SK-N-SH (cell line): ENCODE results near the gene ARHGAP10. TPM values are rescaled to one million over a fixed set of nuclear protein-coding genes. Genes with fewer than 3 reads are reported as not detected.

ENCODE experiments used
- CTCF ChIA-PET: fragments of 300-600, 350-600 bp; formaldehyde crosslinking; extraction: SDS; loops from one replicate; lab custom pipeline; 2021; lab: Yijun Ruan, JAX
- POLR2A ChIA-PET: fragments of 350-600 bp; sonication (Branson Sonifier 250); formaldehyde crosslinking; extraction: SDS; loops from one replicate; lab custom pipeline; 2020; ENCODE audit warnings: antibody characterized with exemption, inconsistent platforms; lab: Yijun Ruan, JAX
- DNase-seq: peaks from one replicate; pipeline ENCODE4 v3.0.0; 2012
- H2AFZ ChIP-seq: fragments of 200-600 bp; sonication (generic); 2 replicates; pipeline ENCODE4 v1.8.1; 2016; ENCODE audit warnings: antibody characterized with exemption, mild to moderate bottlenecking, low read depth
- H3F3A ChIP-seq: fragments of 200-600 bp; sonication (generic); replicated peaks from 2 replicates; pipeline ENCODE3; 2016; ENCODE audit warnings: antibody characterized with exemption, mild to moderate bottlenecking; ENCODE audit not compliant: insufficient read depth
- H3K27ac ChIP-seq, 2 experiments: fragments of 200-500 bp in 1 of 2; fragments of 200-600 bp in 1 of 2; sonication (Bioruptor generic) in 1 of 2; sonication (generic), shearing (Covaris generic) in 1 of 2; 2 replicates each; pipeline versions ENCODE4 v1.5.1 to v1.6.1; 2014 to 2016; ENCODE audit warnings: low read depth in 2 of 2, inconsistent platforms in 1 of 2, low read length in 1 of 2, mild to moderate bottlenecking in 1 of 2, mixed read lengths in 1 of 2
- H3K27me3 ChIP-seq: fragments of 200-600 bp; sonication (generic), shearing (Covaris generic); 2 replicates; pipeline ENCODE4 v1.6.1; 2016; ENCODE audit warnings: mixed run types; ENCODE audit not compliant: insufficient read depth
- H3K36me3 ChIP-seq, 2 experiments: fragments of 200-500 bp in 1 of 2; fragments of 200-600 bp in 1 of 2; sonication (Bioruptor generic) in 1 of 2; sonication (generic) in 1 of 2; replicated peaks in 1 of 2; 2 replicates each; pipeline versions ENCODE3 to v1.5.1; 2014 to 2016; ENCODE audit warnings: low read length in 1 of 2, mild to moderate bottlenecking in 1 of 2; ENCODE audit not compliant: insufficient read depth in 2 of 2, control insufficient read depth in 1 of 2
- H3K4me1 ChIP-seq, 2 experiments: fragments of 200-500 bp in 1 of 2; fragments of 200-600 bp in 1 of 2; sonication (Bioruptor generic) in 1 of 2; sonication (generic), shearing (Covaris generic) in 1 of 2; 2 replicates each; pipeline versions ENCODE4 v1.5.1 to v1.6.1; 2014 to 2016; ENCODE audit warnings: low read depth in 1 of 2, low read length in 1 of 2, mixed run types in 1 of 2; ENCODE audit not compliant: insufficient read depth in 2 of 2, control insufficient read depth in 1 of 2
- H3K4me2 ChIP-seq: fragments of 200-600 bp; sonication (generic), shearing (Covaris generic); 2 replicates; pipeline ENCODE4 v1.6.1; 2017; ENCODE audit warnings: mixed run types
- H3K4me3 ChIP-seq, 2 experiments: fragments of 200-500 bp in 1 of 2; fragments of 200-600 bp in 1 of 2; sonication (Bioruptor generic) in 1 of 2; sonication (generic), shearing (Covaris generic) in 1 of 2; 2 replicates each; pipeline versions ENCODE4 v1.5.1 to v1.8.1; 2014 to 2016; ENCODE audit warnings: low read depth in 2 of 2, inconsistent platforms in 1 of 2, low read length in 1 of 2, mild to moderate bottlenecking in 1 of 2, mixed read lengths in 1 of 2, moderate library complexity in 1 of 2
- H3K79me2 ChIP-seq: fragments of 200-600 bp; sonication (generic); 2 replicates; pipeline ENCODE4 v1.8.1; 2017; ENCODE audit warnings: mild to moderate bottlenecking; ENCODE audit not compliant: insufficient read depth
- H3K9ac ChIP-seq: fragments of 200-600 bp; sonication (generic); 2 replicates; pipeline ENCODE4 v1.6.1; 2017; ENCODE audit warnings: mixed run types
- H3K9me2 ChIP-seq: fragments of 200-600 bp; sonication (generic); 2 replicates; pipeline ENCODE4 v1.6.1; 2017; ENCODE audit warnings: mixed run types
- H3K9me3 ChIP-seq: fragments of 200-600 bp; sonication (generic); 2 replicates; pipeline ENCODE4 v1.6.1; 2017; ENCODE audit warnings: mixed run types, mild to moderate bottlenecking, moderate library complexity
- H4K20me1 ChIP-seq: fragments of 200-600 bp; sonication (generic); 2 replicates; pipeline ENCODE4 v1.6.1; 2017; ENCODE audit warnings: mild to moderate bottlenecking, mixed run types; ENCODE audit not compliant: insufficient read depth
- EP300 ChIP-seq, 2 experiments: IDR thresholded peaks; 2 replicates each; pipeline versions ENCODE4 v1.4.0 to v1.6.1; 2012; ENCODE audit warnings: borderline replicate concordance in 1 of 2, low read depth in 1 of 2, low read length in 1 of 2
- GATA2 ChIP-seq: sonication (generic); formaldehyde crosslinking; IDR thresholded peaks from 2 replicates; pipeline ENCODE4 v1.5.0; 2020; ENCODE audit warnings: mild to moderate bottlenecking, missing genetic modification reagents
- IRF3 ChIP-seq: fragments of 150-350 bp; IDR thresholded peaks from 2 replicates; pipeline ENCODE4 v1.6.1; 2016; ENCODE audit warnings: mild to moderate bottlenecking, low read depth, low read length
- MAX ChIP-seq: IDR thresholded peaks from 2 replicates; pipeline ENCODE4 v1.4.0; 2012; ENCODE audit warnings: low read depth
- MEF2A ChIP-seq: IDR thresholded peaks from 2 replicates; pipeline ENCODE4 v1.4.0; 2012; ENCODE audit warnings: low read depth, borderline replicate concordance
- MXI1 ChIP-seq: IDR thresholded peaks from 2 replicates; pipeline ENCODE4 v1.6.1; 2012; ENCODE audit warnings: mild to moderate bottlenecking, low read depth, low read length, improper control_type of control experiment
- NFIC ChIP-seq: IDR thresholded peaks from 2 replicates; pipeline ENCODE4 v1.4.0; 2012; ENCODE audit warnings: borderline replicate concordance
- POLR2AphosphoS5 ChIP-seq: IDR thresholded peaks from 2 replicates; pipeline ENCODE4 v1.6.1; 2012; ENCODE audit warnings: low read depth, low read length
- RFX5 ChIP-seq: IDR thresholded peaks from 2 replicates; pipeline ENCODE4 v1.6.1; 2012; ENCODE audit warnings: mild to moderate bottlenecking, improper control_type of control experiment, low read length
- RXRA ChIP-seq: IDR thresholded peaks from 2 replicates; pipeline ENCODE4 v1.4.0; 2012; ENCODE audit warnings: low read depth, mild to moderate bottlenecking, borderline replicate concordance
- SIN3A ChIP-seq: IDR thresholded peaks from 2 replicates; pipeline ENCODE4 v1.6.1; 2012; ENCODE audit warnings: low read depth, mild to moderate bottlenecking, low read length, moderate library complexity, borderline replicate concordance
- TAF1 ChIP-seq: IDR thresholded peaks from 2 replicates; pipeline ENCODE4 v1.6.1; 2012; ENCODE audit warnings: low read depth, mild to moderate bottlenecking, low read length, moderate library complexity, borderline replicate concordance
- TEAD4 ChIP-seq: IDR thresholded peaks from 2 replicates; pipeline ENCODE4 v1.4.0; 2012; ENCODE audit warnings: mild to moderate bottlenecking, borderline replicate concordance; ENCODE audit not compliant: insufficient read depth
- USF1 ChIP-seq: IDR thresholded peaks from 2 replicates; pipeline ENCODE4 v1.4.0; 2012; ENCODE audit warnings: low read depth, borderline replicate concordance
- USF2 ChIP-seq: fragments of 150-350 bp; IDR thresholded peaks from 2 replicates; pipeline ENCODE4 v1.6.1; 2017; ENCODE audit warnings: antibody characterized with exemption, low read length, low read depth, borderline replicate concordance
- ZBTB33 ChIP-seq: IDR thresholded peaks from 2 replicates; pipeline ENCODE4 v1.4.0; 2012; ENCODE audit warnings: low read depth, borderline replicate concordance
- WGBS: methylation state at CpG from one replicate; pipeline ENCODE4 v1.1.6; 2017; ENCODE audit warnings: low lambda C conversion rate; 5-methylcytosine and 5-hydroxymethylcytosine counted together
- polyA plus RNA-seq, 3 experiments: library from polyadenylated mRNA; depleted of rRNA; stranded (reverse); fragments of >200 nt; gene quantifications; 2 replicates each; pipeline ENCODE4 v1.2.3, GENCODE V29; 2012

ARHGAP10 gene
- polyA plus RNA-seq, 1 of the 3 experiments (the other 2 are of a cell fraction), result 15.1 TPM

- ChIA-PET CTCF (interaction anchor here (1.1 kb wide), 2 partner anchors 8 to 186 kb away, joined by 3 to 6 read pairs; no protein-coding TSS in a partner anchor), POLR2A (no interaction called here)
- Histone ChIP-seq H3K4me1 (peaks cover 7 to 13% of the 10 kb centered on the region in 2 experiments; a peak in 3 of 4 replicates), H3K79me2 (no peaks in the 10 kb centered on the region), H3K4me2 (no peak overlapping the region), H3K27me3 (no peaks in the 10 kb centered on the region), H3K36me3 (peaks cover 3 to 5% of the 10 kb centered on the region in 2 experiments), H3K4me3 (no peak overlapping the region), H3K9me3 (no peaks in the 10 kb centered on the region), H3K9ac (no peak overlapping the region), H3K9me2 (no peaks in the 10 kb centered on the region), H4K20me1 (no peaks in the 10 kb centered on the region), H3K27ac (no peak overlapping the region), H3F3A (no peaks in the 10 kb centered on the region), H2AFZ (no peak overlapping the region)
- TF ChIP-seq POLR2AphosphoS5 (no peak), ZBTB33 (no peak), TAF1 (no peak), RFX5 (no peak), GATA2 (CRISPR knock-in tag) (no peak), MAX (no peak), RXRA (no peak), NFIC (no peak), EP300 (IDR thresholded peaks at IDR 0.05; ENCODE audit: borderline replicate concordance in 1 of 2, low read depth in 1 of 2, low read length in 1 of 2) (no peak), MEF2A (no peak), SIN3A (no peak), USF1 (no peak)
- 89% methylated on average over 11 of the region's 11 CpGs for WGBS
- no peak for DNase-seq
These were observed 321.6 kb downstream of the ARHGAP10 start for GRCh38 chr4:148053298-148054003.

GRCh38 chr4:148054275-148054674 is 322.4 kb downstream of the ARHGAP10 start:
- POLR2A ChIA-PET, result no interaction called here
- H3K27ac ChIP-seq, result no peak overlapping the region
- no peak overlapping the region for H3K9ac ChIP-seq
- no peaks in the 10 kb centered on the region for H3K79me2 ChIP-seq
- no peak overlapping the region for H3K4me3 ChIP-seq
- H3K4me2 ChIP-seq, result no peak overlapping the region
- no peak overlapping the region for H2AFZ ChIP-seq
- peaks cover 7 to 13% of the 10 kb centered on the region in 2 experiments; a peak in 3 of 4 replicates for H3K4me1 ChIP-seq
- WGBS, result 79% methylated on average over 3 of the region's 3 CpGs
- DNase-seq, result no peak
- no peaks in the 10 kb centered on the region for H3K27me3 ChIP-seq
- TF ChIP-seq IRF3 (no peak), TEAD4 (no peak), MAX (no peak), USF2 (no peak), MXI1 (no peak)
- H3F3A ChIP-seq, result no peaks in the 10 kb centered on the region
- H3K9me2 ChIP-seq, result no peaks in the 10 kb centered on the region
- H4K20me1 ChIP-seq, result no peaks in the 10 kb centered on the region
- CTCF ChIA-PET, result interaction anchor here (1.1 kb wide), 1 partner anchor 9 kb away, joined by 6 read pairs; no protein-coding TSS in a partner anchor
- peaks cover 0 to 2% of the 10 kb centered on the region in 2 experiments for H3K36me3 ChIP-seq
- H3K9me3 ChIP-seq, result no peaks in the 10 kb centered on the region
